HG03575 (cell line): ENCODE measurements around the gene OLFM2.

Experiments used
- ATAC-seq: cut with Tn5 transposase; IDR thresholded peaks from one replicate; pipeline ENCODE4 v1.9.1; 2021; ENCODE audit not compliant: unreplicated experiment, insufficient number of reproducible peaks, low FRiP score; ENCODE audit errors: extremely low read depth

OLFM2 gene

GRCh38 chr19:9912551-9913236 lies 23.6 kb downstream of the OLFM2 start:
- ATAC-seq = no peak

- ATAC-seq = no peak
Measured at GRCh38 chr19:9911524-9912185, 24.7 kb downstream of the OLFM2 start.

GRCh38 chr19:9910625-9911024 lies 25.7 kb downstream of the OLFM2 start:
- ATAC-seq = no peak

- ATAC-seq = no peak
Measured at GRCh38 chr19:9909251-9909650, 27.1 kb downstream of the OLFM2 start.

GRCh38 chr19:9906475-9907087 lies 29.7 kb downstream of the OLFM2 start:
- ATAC-seq = no peak

- ATAC-seq = no peak
Measured at GRCh38 chr19:9903336-9903735, 33.0 kb downstream of the OLFM2 start.

GRCh38 chr19:9901642-9902041 lies 34.7 kb downstream of the OLFM2 start:
- no peak for ATAC-seq

- no peak for ATAC-seq
Measured at GRCh38 chr19:9901020-9901419, 35.3 kb downstream of the OLFM2 start.

- no peak for ATAC-seq
Measured at GRCh38 chr19:9891609-9892373, 44.5 kb downstream of the OLFM2 start.

- no peak for ATAC-seq
Measured at GRCh38 chr19:9885077-9885552, 51.2 kb downstream of the OLFM2 start.

- no peak for ATAC-seq
Measured at GRCh38 chr19:9883764-9884163, 52.6 kb downstream of the OLFM2 start.

- no peak for ATAC-seq
Measured at GRCh38 chr19:9883231-9883758, 53.0 kb downstream of the OLFM2 start.

- ATAC-seq = no peak
Measured at GRCh38 chr19:9881720-9882119, 54.6 kb downstream of the OLFM2 start.

GRCh38 chr19:9878511-9879196 lies 57.7 kb downstream of the OLFM2 start:
- no peak for ATAC-seq

- ATAC-seq = no peak
Measured at GRCh38 chr19:9877780-9878510, 58.4 kb downstream of the OLFM2 start.

- no peak for ATAC-seq
Measured at GRCh38 chr19:9875796-9876195, 60.5 kb downstream of the OLFM2 start.

- ATAC-seq = no peak
Measured at GRCh38 chr19:9875031-9875627, 61.2 kb downstream of the OLFM2 start.
